Measurements from ENCODE around the gene CWH43.
"Not testable (repeated sequence)": the region's sequence is repeated elsewhere in the genome, so short reads cannot be mapped to it uniquely, and the experiment has no call there.

The CWH43 gene

DNA sequence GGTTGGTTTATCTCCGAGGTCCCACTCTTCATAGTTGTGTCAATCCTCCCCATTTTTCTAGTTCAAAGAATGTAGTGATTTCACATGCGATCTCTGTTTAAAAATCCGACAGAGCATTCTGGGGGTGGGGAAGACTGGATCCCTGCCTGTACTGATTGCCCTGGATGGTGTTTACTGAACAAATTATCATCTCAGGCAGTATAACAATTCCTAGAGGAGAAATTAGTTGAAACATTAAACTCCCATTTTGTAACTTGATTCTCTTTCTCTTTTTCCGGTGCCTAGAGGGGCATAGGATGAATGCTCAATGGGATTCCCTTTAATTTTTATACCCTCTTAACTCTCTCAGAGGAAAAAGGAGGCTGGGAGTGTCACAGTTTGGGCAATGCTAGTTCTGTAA is 10.0 kb upstream of the CWH43 start:
- DNase-seq (ENCODE audit: low read depth, low spot score) = no peak

DNA sequence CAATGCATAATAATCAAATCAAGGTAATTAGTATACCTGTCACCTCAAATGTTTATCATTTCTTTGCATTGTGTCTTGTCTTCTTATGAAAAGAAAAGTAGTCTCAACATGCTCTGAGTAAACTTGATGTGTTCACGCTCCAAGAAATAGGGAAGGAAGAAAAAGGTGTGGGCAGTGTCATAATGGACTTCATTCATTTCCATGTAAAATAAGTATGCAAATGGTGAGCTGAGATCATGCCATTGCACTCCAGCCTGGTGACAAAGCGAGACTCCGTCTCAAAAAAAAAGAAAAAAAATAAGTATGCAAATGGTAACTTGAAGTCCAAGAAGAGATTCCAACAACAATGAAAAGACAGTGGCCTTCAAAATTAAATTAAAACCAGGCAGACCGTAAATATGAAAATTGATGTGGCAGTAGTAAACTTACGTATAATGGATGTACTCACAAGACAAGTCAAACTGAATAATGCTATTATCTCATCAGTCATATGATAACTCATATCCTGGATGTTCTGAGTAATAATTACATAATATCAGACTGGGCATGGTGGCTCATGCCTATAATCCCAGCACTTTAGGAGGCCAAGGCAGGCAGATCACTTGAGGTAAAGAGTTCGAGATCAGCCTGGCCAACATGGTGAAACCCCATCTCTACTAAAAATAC is 6.0 kb upstream of the CWH43 start:
- no peak for DNase-seq (ENCODE audit: low read depth, low spot score)

DNA sequence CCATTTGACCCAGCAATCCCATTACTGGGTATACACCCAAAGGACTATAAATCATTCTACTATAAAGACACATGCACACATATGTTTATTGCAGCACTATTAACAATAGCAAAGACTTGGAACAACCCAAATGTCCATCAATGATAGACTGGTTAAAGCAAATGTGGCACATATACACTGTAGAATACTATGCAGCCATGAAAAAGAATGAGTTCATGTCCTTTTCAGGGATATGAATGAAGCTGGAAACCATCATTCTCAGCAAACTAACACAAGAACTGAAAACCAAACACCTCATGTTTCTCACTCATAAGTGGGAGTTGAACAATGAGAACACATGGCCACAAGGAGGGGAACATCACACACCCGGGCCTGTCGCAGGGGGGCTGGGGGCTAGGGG is 2.1 kb upstream of the CWH43 start:
- not testable (repeated sequence) for DNase-seq (ENCODE audit: low read depth, low spot score)

DNA sequence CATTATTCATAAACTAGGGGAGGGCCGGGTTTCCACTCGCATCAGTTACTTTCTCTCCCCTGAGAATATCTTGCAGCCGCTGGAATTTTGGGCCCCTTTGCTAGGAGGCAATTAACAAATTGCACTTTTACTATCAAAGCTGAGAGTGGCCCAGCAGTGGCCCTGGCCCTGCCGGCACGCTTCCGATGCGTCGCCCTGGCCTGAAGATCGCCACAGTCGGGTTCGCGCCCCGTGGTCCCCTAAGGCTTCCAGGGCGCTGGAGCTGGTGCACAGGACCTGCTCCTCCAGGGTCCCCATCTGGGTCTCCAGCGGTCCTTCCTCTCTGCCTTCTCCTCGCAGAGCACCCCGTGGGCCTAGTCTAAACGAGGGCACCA is 486 bp upstream of the CWH43 start:
- DNase-seq (ENCODE audit: low read depth, low spot score) = no peak

DNA sequence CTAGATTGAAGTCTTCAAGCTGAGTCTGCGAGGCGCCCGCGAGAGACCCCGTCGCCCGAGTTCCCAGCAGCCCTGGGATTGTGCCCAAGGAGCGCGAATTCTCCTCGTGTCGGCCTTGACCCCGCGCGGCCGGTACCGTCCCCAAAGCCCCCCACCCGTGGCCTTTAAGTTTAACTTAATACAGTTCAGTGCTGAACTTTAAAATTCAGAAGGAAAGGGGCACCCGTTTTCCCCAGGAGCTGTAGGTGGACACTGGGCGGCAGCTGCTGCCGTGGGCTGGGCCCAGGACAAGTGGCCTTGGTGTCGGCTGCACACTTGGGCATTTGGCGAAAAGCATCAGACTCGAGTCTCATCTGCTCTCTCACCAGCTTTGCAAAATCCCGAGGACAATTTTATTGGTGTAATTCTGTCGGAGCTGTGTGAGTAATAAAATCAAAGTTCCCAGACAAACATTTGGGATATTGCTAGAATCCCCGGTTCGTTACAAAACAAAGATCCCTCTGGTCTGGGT is 634 bp downstream of the CWH43 start:
- DNase-seq (ENCODE audit: low read depth, low spot score) = no peak

DNA sequence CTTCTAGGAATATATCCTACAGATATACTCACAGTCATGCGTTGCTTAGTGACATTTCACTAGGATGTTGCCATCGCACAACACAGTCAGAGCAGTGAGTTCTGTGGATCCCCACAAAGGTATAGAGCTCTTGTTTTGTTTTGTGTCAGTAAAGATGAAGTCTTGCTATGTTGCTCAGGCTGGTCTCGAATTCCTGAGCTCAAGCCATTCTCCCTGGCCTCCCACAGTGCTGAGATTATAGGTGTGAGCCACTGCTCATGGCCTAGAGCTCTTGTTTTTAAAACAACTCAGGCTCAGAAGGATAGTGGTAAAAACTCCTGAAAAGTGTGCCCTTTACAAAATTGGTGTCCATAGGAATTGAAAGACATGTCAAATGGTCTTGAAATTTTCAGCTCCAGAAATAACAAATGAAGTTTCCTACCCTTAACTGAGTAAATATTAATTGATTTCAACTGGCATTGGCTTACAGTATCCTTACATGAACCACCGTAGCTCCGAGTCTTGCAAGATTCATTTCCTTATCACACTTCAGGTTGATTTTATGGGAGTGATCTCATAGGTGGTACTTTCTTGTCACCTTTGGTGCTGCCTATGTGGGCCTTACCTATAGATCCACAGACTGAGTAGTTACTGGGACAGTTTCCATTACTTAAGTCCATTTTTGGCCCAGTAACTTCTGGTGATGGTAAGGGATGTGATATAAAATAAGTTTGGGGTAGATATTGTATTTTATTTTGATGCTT is 3.6 kb downstream of the CWH43 start:
- no peak for DNase-seq (ENCODE audit: low read depth, low spot score)

DNA sequence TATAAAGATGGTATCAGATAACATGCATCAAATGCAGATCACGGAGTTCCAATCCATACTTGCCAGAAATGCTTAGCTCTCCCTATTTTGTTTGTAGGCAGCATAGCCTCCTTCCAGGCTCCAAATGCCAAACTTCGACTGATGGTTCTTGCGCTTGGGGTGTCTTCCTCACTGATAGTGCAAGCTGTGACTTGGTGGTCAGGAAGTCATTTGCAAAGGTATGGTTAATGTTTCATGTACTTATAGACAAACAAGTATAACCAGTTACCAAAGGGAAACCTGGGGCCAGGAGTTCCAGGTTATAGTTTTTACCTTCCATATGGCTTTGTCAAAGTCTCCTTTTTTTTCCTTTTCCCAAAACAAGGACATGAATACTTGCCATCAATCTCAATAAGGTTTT is 5.3 kb downstream of the CWH43 start:
- DNase-seq (ENCODE audit: low read depth, low spot score) = no peak

DNA sequence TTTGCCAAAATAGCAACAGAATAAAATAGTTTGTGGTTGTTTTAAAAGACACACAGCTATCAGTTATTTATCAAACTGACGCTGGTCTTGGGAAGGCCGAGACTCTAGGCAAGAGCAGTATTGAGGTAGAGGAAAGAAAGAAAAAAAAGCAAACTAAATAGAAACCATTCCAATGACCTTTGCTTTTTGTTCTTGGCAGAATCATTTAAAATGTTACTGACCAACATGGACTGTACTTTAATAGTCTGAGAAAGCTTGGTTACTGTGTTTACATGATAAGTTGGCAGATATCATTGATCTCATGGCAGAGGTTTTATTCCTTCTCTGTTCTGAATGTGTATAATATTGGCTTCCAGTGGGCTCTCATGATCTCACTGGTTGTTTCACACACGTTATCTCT is 11.9 kb downstream of the CWH43 start:
- no peak for DNase-seq (ENCODE audit: low read depth, low spot score)

DNA sequence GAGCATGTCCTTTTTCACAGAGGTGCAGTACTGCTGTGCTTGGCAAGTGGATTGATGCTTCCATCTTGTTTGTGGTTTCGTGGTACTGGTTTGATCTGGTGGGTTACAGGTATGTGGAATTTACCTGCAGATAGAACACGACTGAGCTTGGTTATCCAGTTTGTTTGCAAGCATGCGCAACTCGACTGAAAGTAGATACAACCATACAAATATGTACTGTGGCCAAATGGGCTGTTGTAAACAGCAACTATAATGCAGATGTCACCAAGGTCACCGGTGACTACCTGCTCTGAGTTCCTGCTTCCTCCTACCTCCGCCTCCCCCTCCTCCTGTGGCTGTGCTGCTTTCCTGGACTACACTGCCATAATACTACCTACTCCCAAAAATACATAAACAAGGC is 12.4 kb downstream of the CWH43 start:
- DNase-seq (ENCODE audit: low read depth, low spot score) = no peak

DNA sequence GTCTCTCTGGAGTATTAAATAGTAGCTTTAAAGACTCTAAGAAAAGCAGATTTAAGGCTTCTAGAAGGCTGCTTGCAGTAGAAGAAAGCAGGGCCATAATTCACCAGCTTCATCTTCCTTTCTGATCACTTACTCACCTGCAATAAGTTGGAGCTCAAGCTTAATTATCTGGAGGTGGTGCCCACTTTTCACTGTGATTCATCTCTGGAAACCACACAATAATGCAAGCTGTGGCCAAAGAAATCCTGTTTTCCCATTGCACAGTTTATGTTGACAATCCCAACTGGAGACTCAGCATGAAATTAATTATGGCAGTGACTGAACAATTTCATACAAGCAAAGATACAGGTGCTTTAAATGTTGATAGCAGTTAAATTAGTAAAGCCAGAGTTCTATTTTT is 14.7 kb downstream of the CWH43 start:
- no peak for DNase-seq (ENCODE audit: low read depth, low spot score)

DNA sequence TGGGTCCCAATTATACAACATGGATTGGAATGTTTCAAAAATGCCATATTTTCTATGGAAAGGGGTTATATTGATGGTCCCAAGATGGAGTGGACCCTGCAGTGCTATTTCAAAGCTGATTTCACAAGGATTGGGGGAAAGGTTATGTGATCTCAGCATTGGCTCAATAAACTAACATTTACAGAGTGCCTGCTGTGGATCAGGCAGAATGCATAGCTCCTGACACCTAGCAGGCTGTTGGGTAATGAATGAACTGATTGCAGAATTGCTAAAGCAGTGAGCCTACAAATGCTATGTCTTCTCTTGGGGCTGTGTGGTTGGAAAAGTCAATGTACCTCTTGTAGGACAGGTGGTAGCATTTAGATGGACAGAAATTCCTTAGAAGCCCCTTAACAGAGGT is 16.9 kb downstream of the CWH43 start:
- no peak for DNase-seq (ENCODE audit: low read depth, low spot score)

DNA sequence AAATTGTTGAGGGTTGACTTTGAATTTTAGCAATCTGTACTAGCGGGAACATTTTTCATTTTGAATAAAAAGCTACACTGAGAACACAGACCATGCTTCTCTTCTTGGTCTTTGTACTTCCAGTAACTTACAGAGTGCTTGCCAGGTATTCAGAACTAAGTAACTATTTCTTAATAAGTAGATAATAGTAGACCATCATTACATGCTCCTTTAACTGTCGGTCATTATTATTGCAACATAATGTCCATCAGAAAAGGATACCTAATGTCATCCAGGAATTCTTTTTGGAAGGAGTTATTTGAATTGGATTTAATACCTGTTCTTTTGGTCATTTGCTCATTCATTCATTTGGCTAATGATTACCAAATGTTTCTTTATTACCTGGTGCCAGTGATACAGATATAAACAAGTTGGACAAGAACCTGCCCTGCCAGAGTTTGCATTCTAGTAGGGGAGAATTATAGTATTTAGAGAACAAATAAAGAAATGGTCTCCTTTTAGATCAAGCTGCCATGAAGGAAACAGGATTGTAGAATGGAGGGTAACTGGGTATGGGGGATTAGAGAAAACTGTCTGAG is 32.7 kb downstream of the CWH43 start:
- DNase-seq (ENCODE audit: low read depth, low spot score) = no peak

DNA sequence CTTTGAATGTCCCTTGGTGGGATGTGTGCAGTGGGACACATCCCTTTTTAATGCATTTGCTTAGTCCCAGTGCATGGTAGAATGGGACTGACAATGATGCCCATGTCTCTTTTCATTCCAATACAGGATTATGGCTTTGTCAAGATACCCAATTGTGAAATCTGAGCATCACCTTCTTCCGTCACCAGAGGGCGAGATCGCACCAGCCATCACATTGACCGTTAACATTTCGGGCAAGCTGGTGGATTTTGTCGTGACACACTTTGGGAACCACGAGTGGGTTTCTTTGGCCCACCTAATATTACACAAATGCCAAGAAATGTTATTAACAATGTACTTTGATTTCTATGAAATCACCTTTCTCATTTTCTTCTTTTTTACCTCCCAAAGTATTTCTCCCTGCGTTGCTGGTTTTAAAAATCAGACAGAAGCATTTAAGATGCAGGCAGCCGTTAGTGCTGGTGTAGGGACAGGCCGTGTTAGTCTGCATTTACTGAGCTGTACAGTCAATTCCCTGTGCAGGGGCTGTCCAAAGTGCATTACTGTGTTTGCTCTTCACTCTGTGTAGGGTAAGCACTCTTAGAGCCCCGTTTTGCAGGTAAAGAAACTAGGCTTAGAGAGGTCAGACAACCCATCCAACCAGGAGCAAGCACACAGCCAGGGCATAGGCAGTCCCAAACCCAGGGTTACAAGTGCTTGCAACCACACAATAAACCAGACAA is 46.5 kb downstream of the CWH43 start:
- peak; percentile 27 for DNase-seq (ENCODE audit: low read depth, low spot score)

DNA sequence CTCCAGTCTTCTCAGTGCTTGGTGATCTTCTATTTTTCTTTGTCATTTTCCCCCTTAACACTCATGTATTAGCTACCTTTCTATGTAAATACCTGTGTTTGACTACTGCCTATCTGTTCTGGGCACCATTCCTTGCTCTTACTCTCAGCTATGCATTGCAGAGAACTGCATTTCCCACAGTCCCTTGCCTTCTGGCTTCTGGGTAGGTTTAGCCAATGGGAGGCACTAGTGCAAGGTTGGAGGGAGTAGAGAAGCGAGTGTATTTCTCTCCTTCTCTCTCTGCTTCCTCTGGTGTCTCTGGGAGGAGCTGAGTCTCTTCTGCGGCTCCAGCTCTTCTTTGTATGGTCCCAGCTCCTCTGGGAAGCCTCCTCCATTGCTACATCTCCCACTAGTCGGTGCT is 50.5 kb downstream of the CWH43 start:
- no peak for DNase-seq (ENCODE audit: low read depth, low spot score)

DNA sequence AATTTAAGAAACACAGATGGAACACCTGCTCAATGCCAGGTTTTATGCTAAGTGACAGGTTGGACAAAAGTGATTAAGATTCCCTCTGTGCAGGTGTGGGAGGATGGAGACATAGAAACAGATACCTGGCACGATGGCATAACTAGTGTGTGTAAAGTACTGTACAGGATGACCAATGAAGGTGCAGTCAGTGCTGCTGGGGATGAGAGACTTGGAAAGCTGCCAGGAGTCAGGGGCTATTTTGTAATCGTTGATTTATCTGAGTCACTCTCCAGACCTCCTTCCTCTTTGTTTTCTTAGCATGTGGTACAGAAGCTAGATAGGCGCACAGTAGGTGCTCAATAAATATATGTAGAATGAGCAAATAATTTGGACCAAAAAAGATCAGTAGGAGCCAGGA is 58.2 kb downstream of the CWH43 start:
- DNase-seq (ENCODE audit: low read depth, low spot score) = no peak

DNA sequence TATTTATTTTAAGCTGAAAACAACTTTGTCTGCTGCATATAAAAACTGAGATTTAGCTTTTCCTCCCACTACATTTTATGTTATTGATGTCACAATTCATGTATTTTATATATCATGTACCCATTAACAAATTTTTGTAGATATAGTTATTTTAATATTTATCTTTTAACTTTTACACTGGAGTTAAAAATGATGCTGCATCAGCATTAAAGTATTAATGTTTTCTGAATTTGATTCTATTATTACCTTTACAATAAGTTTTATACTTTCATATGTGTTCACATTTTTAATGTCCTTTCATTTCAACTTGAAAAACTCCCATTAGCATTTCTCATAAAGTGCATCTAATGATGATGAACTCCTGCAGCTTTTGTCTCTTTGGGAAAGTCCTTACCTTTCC is 72.2 kb downstream of the CWH43 start:
- DNase-seq (ENCODE audit: low read depth, low spot score) = no peak

DNA sequence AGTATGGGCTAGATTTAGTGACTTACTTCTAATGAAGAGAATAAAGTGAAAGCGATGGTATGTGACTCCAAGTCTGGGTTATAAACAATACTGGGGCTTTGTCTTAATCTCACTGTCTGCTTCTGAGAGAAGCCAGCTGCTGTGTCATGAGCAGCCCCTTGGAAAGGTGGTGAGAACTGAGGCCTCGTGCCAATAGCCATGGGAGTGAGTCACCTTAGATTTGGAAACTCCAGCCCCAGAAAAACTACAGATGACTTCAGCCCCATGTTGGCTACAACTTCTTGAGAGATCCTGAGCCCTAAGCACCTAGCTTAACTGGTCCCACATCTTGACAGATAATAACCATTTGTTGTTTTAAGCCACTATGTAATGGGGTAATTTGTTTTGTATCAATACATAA is 77.6 kb downstream of the CWH43 start:
- no peak for DNase-seq (ENCODE audit: low read depth, low spot score)

DNA sequence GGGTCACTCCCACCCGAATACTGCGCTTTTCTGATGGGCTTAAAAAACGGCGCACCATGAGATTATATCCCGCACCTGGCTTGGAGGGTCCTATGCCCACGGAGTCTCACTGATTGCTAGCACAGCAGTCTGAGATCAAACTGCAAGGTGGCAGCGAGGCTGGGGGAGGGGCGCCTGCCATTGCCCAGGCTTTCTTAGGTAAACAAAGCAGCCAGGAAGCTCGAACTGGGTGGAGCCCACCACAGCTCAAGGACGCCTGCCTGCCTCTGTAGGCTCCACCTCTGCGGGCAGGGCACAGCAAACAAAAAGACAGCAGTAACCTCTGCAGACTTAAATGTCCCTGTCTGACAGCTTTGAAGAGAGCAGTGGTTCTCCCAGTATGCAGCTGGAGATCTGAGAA is 86.1 kb downstream of the CWH43 start:
- not testable (repeated sequence) for DNase-seq (ENCODE audit: low read depth, low spot score)

DNA sequence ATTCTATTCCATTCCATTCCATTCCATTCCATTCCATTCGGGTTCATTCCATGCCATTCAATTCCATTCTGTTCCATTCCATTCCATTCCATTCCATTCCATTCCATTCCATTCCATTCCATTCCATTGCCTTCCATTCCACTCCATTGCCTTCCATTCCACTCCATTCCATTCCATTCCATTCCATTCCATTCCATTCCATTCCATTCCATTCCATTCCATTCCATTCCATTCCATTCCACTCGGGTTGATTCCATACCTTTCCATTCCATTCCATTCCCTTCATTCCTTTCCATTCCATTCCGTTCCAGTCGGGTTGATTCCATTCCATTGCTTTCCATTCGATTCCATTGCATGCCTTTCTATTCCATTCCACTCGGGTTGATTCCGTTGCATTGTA is 105.8 kb downstream of the CWH43 start:
- DNase-seq (ENCODE audit: low read depth, low spot score) = not testable (repeated sequence)

DNA sequence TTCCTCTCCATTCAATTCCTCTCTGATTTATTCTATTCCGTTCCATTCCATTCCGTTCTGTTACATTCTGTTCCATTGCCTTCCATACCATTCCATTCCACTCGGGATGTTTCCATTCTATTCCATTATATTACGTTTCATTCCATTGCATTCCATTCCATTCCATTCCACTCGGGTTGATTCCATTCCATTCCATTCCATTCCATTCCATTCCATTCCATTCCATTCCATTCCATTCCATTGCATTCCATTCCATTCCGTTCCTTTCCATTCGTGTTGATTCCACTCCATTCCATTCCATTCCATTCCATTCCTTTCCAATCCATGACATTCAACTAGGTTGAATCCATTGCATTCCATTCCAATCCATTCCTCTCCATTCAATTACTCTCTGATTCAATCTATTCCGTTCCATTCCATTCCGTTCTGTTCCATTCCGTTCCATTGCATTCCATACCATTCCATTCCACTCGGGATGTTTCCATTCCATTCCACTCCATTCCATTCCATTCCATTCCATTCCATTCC is 106.6 kb downstream of the CWH43 start:
- not testable (repeated sequence) for DNase-seq (ENCODE audit: low read depth, low spot score)

DNA sequence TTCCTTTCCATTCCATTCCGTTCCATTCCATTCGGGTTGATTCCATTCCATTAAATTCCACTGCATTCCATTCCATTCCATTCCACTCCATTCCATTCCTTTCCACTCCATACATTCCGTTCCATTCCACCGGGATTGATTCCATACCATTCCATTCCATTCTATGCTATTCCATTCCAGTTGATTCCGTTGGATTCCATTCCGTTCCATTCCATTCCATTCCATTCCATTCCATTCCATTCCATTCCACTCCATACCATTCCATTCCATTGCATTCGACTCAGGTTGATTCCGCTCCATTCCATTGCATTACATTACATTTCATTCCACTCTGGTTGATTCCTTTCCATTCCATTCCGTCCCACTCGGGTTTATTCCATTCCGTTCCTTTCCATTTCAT is 110.1 kb downstream of the CWH43 start:
- not testable (repeated sequence) for DNase-seq (ENCODE audit: low read depth, low spot score)

DNA sequence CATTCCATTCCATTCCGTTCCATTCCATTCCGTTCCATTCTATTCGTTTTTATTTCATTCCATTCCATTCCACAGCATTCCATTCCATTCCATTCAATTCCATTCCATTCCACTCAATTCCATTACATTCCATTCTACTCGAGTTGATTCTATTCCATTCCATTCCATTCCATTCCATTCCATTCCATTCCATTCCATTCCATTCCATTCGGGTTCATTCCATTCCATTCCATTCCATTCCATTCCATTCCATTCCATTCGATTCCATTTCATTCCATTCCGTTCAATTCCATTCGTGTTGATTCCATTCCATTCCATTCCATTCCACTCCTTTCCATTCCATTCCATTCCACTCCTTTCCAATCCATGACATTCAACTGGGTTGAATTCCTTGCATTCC is 110.6 kb downstream of the CWH43 start:
- DNase-seq (ENCODE audit: low read depth, low spot score) = not testable (repeated sequence)
